GM19193 (cell line): ENCODE measurements around the gene TMUB1.
A peak's percentile ranks its signal among the peaks of the same experiment; 100 is the strongest.

ENCODE experiments used
- POLR2A ChIP-seq: IDR thresholded peaks from 4 replicates; pipeline ENCODE4 v1.6.1; 2011; ENCODE audit not compliant: insufficient read depth, insufficient read length; ENCODE audit errors: extremely low read depth

Gene TMUB1

GRCh38 chr7:151063212-151063561 lies 20.1 kb downstream of the TMUB1 start:
- TF ChIP-seq POLR2A, result no peak

- TF ChIP-seq POLR2A, result no peak
Observed at GRCh38 chr7:151062399-151063211, 20.7 kb downstream of the TMUB1 start.

GRCh38 chr7:151062111-151062398 lies 21.2 kb downstream of the TMUB1 start:
- TF ChIP-seq POLR2A, result no peak

DNA sequence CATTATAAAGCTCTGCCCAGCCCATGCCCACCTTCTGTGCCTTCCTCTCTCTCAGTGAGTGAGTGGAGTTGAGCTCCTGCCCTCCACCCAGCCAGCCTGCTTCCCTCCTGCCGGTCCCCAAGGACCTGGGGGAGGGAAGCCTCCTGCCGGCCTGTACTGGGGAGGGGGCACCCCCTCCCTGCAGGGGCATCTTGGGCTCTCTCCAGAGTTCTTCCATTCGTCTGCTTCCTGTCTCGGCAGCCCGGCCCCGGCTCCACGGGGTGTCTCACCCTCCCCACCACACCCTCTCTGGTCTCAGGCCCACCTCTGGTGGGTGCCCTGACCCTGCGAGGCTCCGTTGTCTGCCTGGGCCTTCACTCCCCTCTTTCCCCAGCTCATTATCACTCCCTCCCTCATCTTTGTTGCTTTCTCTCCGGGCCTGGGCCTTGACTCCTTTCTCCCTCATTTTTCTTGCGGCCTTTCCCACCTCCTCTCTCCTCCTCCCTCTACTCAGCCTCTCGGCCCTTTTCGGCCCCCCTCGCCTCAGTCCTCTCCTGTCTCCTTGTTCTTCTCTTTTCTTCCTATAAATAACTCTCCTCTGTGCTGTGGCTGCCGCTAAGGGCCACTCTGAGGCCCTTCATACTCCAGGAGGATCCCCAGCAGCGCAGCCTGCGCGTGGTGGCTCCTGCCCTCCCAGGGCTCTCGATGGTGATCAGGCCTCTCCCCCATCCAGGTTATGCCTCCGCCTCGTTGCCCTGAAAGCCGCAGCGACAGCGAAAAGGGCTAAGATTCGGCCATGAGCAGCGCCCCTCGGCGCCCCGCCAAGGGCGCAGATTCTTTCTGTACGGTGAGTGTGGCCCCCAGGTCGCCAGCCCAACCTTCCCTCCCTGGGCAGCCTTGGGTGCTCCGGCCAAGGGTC lies 21.8 kb downstream of the TMUB1 start:
- no peak for TF ChIP-seq POLR2A

DNA sequence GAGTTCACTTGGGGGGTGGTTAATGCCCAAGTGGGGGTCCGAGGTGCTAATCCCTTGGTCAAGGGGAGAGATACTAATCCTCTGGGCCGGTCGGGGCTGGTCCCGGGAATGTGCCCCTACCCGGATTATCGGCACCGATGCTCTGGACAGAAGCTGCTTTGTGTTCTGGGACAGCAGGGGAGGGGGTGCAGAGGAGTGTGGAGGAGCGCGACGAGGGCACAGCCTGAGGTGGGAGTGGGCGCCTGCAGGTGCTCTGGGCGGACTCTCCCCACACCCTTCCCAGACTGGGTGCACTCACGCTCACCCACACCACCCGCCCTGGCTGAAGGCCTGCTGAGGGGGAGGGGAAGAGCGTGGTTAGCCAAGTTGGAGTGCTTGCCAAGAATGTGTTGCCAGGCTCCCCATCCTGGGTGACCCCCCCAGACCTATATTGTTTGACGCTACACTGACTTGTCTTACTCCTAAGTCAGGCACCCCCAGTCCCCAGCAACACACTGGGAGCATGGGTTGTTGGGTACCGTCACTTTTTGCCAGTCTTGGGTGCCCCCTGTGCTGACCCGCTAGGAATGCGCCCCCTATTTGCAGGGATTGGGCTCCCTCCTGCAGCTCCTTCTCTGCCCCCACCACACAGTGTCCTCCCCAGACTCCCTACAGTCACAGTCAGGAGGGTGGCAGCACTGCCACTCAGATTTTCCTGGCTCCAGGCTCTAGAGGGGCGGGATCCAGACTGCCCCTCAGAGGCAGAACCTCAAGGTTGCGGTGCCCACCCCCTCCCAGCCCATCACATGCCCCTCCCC lies 22.7 kb downstream of the TMUB1 start:
- TF ChIP-seq POLR2A, result no peak

- TF ChIP-seq POLR2A, result no peak
Observed at GRCh38 chr7:151060113-151060415, 23.2 kb downstream of the TMUB1 start.

GRCh38 chr7:151059367-151060112 lies 23.8 kb downstream of the TMUB1 start, which contains the start of gene SLC4A2:
Gene SLC4A2, plus strand, starts transcription at chr7:151059589. Its CDS starts 2,399 bp downstream, at chr7:151061988.
- peak; percentile 52 for TF ChIP-seq POLR2A

DNA sequence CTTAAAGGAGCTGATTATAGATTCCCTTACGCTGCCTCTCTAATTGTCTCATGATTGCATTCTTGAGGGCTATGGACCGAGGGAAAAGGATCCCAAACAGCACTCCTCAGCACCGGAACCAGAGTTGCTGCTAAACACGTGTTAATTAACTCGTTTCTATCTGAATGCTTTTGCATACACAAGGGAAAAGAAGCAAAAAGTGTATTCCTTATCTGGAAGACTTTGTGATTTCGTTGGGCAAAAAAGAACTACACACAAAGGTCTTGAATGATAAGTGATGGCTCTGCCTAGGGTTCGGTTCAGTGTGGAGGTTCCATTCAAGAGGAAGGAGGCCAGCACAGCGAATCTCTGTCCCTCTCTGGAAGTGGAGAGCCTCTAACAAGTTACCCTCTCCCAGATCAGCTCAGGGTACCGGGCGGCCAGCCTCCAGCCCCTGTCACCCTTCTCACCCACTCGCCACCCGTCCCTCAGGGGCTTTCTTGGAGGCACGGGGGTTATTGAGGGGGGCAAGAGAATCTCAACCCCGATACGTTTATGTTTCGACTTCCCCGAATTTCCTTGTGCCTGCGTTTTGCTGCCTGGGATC lies 24.4 kb downstream of the TMUB1 start:
- TF ChIP-seq POLR2A, result no peak

DNA sequence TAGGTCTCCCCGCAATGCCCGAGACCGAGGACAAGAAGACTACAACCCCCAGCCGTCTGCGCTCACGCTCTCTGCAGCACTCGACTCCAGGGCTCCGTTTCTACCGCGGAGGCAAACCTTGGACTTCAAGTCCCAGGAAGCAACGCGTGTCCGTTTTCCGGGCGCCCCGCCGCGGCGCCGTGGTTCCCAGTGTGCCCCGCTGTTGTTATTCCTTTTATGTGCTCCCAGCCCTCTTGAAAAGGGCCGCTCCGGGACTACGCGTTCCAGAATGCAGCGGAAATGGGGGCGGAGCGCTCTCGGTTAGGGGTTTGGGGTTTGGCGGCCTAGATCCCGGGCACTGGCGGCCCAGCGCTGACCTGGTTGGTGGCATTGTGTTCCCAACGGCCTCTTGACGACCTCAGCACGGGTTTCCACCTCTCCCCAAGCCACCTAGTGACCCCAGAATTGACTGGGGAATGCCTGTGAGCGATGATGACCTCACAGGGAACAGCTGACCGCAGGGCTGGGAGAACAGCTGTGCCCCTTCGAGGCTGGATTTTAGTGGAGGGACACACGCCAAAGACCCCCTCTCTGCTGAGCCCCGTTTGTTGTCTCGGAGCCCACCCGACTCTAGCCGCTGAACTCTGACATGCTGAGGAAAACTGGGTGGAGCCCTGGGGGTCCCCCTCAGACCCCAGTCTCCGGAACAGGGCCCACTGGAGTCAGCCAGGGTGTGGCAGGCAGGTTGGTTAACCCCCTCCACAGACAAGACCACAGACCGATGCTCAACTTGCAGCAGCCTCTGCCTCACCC lies 25.1 kb downstream of the TMUB1 start:
- TF ChIP-seq POLR2A, result peak; percentile 60

DNA sequence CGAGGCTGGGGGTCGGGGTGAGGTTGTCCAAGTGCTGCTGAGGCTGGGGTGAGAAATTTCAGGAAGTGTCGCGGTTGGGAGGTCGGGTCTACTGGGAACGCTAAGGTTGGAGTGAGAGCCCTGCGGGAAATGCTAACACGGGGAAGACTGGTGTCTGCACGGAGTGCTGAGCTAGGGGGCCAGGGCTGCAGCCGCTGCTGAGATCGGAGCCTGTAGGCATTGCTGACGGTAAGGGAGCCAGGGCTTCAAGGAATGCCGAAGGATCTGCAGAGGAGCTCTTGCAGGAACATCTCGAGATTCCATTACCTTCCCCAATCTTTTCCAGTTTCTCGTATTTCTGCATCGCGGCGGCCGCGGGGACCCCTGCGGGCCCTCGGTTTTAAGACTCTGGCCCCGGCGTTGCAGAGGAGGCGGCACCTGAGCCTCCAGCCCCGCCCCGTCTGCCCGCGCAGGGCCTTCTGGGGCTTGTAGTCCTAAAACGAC lies 25.7 kb downstream of the TMUB1 start, which contains the start of gene CDK5:
Gene CDK5 (minus strand): TSS at position 392 of the 483 bp plus-strand sequence. CDS start 49 bp downstream, at position 343.
- no peak for TF ChIP-seq POLR2A

GRCh38 chr7:151056666-151057505 lies 26.4 kb downstream of the TMUB1 start:
- no peak for TF ChIP-seq POLR2A

DNA sequence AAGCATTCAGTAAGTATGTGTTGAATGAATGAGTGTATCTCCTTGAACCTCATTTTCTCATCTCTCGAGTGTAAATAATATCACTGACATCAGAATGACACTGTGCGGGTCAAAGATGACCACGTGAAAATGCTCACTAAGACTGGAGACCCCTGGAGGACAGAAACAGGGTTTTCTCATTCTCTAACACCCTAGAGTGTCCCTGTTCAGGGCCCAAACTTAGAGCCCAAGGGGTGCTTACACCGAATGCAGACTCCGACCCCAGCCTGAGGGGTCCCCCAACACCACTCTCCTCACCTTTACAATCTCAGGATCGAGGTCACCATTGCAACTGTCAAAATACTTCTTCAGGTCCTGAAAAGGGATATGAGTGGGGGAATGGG lies 27.0 kb downstream of the TMUB1 start:
- TF ChIP-seq POLR2A, result no peak
